M059J (cell line): ENCODE data around the gene NPB. TPM values are rescaled to one million over a fixed set of nuclear protein-coding genes. Genes with fewer than 3 reads are reported as not detected.

Experiments
- DNase-seq: peaks from one replicate; pipeline ENCODE4 v3.0.0-alpha.2; 2012; ENCODE audit warnings: low read depth
- total RNA-seq: library from RNA; depleted of rRNA; stranded (reverse); fragments of >200 nt; shearing (Covaris generic); gene quantifications from 2 replicates; pipeline ENCODE4 v1.2.3, GENCODE V29; 2014; rRNA removed

The NPB gene
- total RNA-seq, 1 experiment from 2014 or later, result 0.44 TPM

DNA sequence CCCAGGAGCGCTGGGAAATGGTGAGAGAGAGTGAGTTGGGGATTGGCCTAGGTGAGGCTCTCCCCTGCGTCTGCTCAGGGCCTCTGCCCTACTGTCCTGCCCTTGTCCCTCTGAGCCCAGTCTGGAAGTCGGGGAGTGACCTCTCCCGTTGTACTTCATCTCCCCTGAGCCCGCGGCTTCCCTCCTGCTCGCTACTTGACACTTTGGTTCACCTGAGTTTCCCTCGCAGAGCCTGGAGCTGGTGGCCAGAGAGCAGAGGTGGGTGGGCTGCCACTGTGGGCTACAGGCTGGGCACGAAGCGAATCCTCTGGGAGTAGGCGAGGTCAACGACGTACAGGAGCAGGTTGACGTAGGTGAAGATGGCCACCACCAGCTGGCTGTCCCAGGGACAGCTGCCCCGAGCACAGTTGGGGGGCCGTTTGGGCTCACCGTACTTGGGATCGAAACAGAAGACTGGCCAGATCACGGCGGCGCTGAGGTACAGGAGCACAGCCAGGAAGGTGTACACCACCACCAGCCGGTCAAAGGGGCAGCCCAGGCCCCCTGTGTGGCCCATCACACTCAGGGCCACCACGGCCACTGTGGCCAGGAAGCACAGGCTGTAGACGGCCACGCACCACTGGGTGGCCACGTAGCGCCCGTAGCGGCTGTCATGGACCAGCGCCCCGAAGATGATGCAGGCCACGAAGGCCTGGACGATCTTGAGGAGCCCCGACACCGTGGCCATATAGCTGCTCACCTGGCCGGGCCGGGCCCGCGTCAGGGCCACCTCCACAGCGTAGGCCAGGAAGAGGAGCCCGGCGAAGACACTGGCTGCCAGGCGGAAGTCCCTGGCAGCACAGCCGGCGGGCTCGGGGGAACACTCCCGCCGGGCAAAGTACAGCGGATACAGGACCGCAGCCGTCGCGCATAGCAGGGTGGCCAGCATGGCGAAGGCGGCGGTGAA, 38.8 kb downstream of the NPB start:
- DNase-seq, result no peak

DNA sequence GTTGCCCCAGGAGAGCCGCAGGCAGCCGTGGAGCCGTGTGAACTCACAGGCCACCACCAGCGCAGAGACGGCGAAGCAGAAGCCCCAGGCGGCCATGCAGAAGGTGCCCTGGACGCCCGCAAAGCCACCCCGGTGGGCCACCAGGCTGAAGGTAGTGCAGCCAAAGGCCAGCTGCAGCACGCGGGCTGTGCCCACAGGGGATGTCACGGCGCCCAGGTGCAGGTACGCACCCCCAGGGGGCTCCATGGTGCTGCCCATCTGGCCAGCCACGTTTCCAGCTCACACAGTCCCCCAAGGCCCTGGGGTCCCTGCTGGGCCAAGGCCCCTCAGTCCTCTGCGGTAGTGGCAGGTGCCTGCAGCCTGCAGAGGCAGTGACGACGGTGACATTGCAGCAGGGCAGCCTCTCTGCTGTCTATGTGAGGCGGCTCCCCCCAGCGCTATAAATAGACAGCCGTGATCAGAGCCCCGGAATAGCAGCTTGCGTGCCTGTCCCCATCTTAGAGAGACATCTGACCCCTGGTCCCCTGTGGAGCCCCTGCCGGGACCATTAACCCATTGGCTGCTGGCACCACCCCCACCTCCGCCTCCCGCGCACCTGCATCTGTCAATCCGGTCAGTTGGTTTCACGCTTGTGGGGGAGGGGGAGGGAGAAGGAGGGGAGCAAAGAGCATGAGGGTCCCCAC, 39.6 kb downstream of the NPB start:
- DNase-seq, result no peak

DNA sequence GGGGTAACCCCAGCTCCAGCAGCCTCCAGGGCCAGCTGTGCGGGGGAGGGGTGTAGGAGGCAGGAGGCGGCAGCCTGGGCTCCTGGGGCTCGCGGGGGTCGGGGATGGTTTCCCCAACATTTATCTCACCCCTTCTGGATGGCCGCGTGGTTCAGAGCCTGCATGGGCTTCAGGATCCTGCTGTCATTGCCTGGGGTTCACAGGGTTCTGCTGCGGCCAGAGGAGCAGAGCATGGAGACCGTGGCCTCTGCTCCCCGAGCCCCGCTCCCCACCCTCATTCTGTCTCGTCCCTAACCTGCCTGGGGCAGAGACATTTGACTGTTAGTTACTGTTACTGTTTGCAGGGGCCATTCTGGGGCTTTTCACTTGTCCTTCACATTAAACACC, 40.1 kb downstream of the NPB start:
- no peak for DNase-seq

DNA sequence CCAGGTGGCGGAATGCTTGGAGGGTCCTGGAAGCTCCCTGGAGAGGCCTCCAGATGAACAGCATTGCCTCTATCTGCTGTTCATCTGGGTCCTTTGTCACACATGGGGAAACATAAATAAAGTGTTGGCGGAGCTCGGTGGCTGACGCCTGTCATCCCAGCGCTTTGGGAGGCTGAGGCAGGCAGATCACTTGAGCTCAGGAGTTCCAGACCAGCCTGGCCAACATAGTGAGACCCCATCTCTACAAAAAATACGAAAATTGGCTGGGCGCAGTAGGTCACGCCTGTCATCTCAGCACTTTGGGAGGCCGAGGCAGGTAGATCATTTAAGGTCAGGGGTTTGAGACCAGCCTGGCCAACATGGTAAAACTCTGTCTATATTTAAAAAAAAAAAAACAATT, 42.8 kb downstream of the NPB start:
- no peak for DNase-seq

DNA sequence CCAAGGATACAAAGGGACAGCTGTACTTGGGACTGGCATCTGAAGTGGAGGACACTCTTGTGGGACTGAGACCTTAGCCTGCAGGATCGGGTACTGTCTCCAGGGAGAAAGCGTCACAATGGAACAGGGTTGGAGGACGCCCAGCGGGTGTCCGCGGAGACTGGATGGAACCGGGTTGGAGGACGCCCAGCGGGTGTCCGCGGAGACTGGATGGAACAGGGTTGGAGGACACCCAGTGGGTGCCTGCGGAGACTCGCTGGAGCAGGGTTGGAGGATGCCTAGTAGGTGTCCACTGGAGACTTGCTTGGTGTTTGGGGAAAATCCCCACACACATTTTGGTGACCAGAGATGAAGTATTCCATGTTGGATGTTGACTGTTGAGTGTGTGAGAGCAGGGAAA, 45.2 kb downstream of the NPB start, which contains the start of gene MYADML2:
Gene MYADML2 (minus strand): TSS at position 45 of the 400 bp plus-strand sequence. CDS start 5,492 bp downstream, outside the sequence.
- DNase-seq, result no peak

DNA sequence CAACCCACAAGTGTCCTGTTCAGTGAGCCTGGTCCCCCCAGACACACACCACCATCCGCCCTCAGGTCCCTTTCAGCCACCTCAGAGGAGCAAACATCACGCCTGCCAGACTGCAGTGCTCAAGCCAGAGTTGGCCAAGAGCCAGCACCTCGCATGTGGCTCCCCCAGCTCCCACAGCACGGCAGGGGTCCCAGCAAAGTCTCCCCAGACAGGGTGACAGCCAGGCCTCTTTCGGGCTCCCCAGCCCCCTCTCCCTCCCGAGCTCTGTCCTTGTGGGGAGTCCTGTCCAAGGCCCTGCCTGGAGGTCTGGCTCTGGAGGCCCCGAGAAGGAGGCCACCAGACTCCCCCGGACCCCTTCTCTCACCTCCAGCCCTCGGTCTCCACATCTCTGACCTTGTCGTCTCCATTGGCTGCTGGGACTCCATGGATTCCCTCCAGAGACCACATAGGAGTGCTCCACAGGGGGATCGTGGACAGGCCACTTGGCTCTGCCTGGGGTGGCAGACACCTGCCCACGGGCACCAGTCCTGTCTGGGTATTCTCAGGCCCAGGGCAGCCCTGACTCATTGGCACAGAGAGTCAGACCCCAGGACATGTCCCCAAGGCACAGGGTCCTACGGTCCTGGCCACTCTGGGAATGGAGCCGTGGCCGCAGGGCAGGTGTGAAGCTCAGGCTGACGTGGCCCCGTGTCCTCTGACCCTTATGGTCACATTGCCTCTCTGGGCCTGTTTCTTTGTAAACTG, 46.8 kb downstream of the NPB start:
- no peak for DNase-seq

DNA sequence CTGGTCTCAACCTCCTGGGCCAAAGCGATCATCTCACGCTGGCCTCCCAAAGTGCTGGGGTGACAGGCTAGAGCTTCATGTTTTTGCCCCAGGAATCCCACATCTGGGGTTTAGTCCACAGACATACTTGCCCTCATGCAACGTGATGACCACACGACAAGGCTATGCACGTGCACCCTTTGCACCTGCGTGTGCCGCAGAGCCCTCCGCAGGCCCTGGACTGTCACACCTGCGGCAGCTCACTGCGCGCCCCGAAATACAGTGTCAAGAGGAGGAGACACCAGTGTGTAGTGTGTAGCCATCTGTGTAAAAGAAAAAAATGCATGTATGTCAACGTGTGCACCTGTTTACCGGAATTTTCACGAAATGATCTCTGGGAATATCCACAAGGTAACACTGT, 48.5 kb downstream of the NPB start:
- DNase-seq, result no peak

DNA sequence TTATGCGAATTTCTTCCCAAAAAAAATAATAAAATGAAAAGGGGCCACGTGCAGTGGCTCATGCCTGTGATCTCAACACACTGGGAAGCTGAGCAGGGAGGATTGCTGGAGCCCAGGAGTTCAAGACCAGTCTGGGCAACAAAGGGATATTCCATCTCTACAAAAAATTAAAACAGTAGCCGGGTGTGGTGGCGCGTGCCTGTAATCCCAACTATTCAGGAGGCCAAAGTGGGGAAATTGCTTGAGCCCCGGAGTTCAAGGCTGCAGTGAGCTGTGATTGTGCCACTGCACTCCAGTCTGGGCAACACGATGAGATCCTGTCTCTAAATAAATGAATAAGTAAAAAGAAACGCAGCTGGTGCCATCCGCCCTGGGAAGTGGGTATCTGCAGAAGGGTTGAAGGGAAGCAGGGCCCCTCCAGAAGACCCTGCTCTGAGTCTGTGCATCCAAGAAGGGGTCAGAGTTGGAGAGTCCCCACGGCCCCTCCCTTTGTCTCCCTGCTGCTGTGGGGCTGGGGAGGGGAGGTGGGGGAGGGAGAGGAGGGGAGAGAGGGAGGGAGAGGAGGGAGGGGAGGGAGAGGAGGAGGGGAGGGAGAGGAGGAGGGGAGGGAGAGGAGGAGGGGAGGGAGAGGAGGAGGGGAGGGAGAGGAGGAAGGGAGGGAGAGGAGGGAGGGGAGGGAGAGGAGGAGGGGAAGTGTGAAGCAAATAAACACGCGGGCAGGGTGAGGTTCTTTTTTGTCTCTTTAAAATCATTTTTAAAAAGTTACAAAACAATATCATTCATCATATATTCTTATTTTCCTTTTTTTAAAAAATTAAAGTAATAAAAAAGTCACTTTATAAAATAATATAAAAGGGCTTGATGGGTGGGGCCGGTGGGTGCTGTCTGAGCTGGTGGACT, 50.0 kb downstream of the NPB start:
- DNase-seq, result no peak

Other genes starting within 250 kb of the NPB start
- gene PDE6G, start 245.7 kb upstream of the NPB start, total RNA-seq, result 0.94 TPM in 1 of 2 replicates, not detected in the other
- gene OXLD1, start 235.6 kb upstream of the NPB start, total RNA-seq, result 39.3 and 48.3 TPM in 2 replicates
- gene CCDC137, start 235.5 kb upstream of the NPB start, total RNA-seq, result 14.6 and 32.1 TPM in 2 replicates
- 36.0 and 39.9 TPM in 2 replicates for gene ARL16, start 218.4 kb upstream of the NPB start, total RNA-seq
- 52.4 and 101 TPM in 2 replicates for gene HGS, start 218.2 kb upstream of the NPB start, total RNA-seq
- 11.7 and 14.1 TPM in 2 replicates for gene MRPL12, start 198.9 kb upstream of the NPB start, total RNA-seq
- 49.0 and 61.8 TPM in 2 replicates for gene SLC25A10, start 190.0 kb upstream of the NPB start, total RNA-seq
- not detected in 2 replicates for gene GCGR, start 98.1 kb upstream of the NPB start, total RNA-seq
- 40.2 and 58.3 TPM in 2 replicates for gene MCRIP1, start 68.9 kb upstream of the NPB start, total RNA-seq
- not detected in 2 replicates for gene PPP1R27, start 67.2 kb upstream of the NPB start, total RNA-seq
- 1,409 and 1,513 TPM in 2 replicates for gene P4HB, start 41.7 kb upstream of the NPB start, total RNA-seq
- 124 and 207 TPM in 2 replicates for gene ARHGDIA, start 30.9 kb upstream of the NPB start, total RNA-seq
- gene ALYREF, start 10.7 kb upstream of the NPB start, total RNA-seq, result 184 and 197 TPM in 2 replicates
- 201 and 233 TPM in 2 replicates for gene ANAPC11, start 10.5 kb upstream of the NPB start, total RNA-seq
- 36.0 and 43.4 TPM in 2 replicates for gene PCYT2, start 9.2 kb downstream of the NPB start, total RNA-seq
- gene SIRT7, start 15.9 kb downstream of the NPB start, total RNA-seq, result 13.5 and 22.0 TPM in 2 replicates
- gene MAFG, start 25.5 kb downstream of the NPB start, total RNA-seq, result 8.1 and 15.1 TPM in 2 replicates
- 57.5 and 80.8 TPM in 2 replicates for gene PYCR1, start 35.1 kb downstream of the NPB start, total RNA-seq
- not detected in 2 replicates for gene MYADML2, start 45.0 kb downstream of the NPB start, total RNA-seq
- gene NOTUM, start 58.9 kb downstream of the NPB start, total RNA-seq, result 3.0 and 3.2 TPM in 2 replicates
- 27.4 and 33.0 TPM in 2 replicates for gene ASPSCR1, start 75.4 kb downstream of the NPB start, total RNA-seq
- gene CENPX, start 120.6 kb downstream of the NPB start, total RNA-seq, result 121 and 155 TPM in 2 replicates
- gene LRRC45, start 121.1 kb downstream of the NPB start, total RNA-seq, result 6.2 and 20.8 TPM in 2 replicates
- gene RAC3, start 129.4 kb downstream of the NPB start, total RNA-seq, result 16.4 and 19.8 TPM in 2 replicates
- 81.6 and 117 TPM in 2 replicates for gene DCXR, start 135.5 kb downstream of the NPB start, total RNA-seq
- 8.4 and 18.6 TPM in 2 replicates for gene RFNG, start 149.6 kb downstream of the NPB start, total RNA-seq
- gene GPS1, start 149.7 kb downstream of the NPB start, total RNA-seq, result 136 and 137 TPM in 2 replicates
- gene DUS1L, start 163.6 kb downstream of the NPB start, total RNA-seq, result 50.9 and 72.4 TPM in 2 replicates
- gene FASN, start 196.0 kb downstream of the NPB start, total RNA-seq, result 50.8 and 90.9 TPM in 2 replicates